Ovary (tissue), 9 donors: ENCODE data around the gene SFXN1. TPM values are rescaled to one million over a fixed set of nuclear protein-coding genes. Genes with fewer than 3 reads are reported as not detected.

Experiments
- DNase-seq, 5 donors: peaks; one replicate each; pipeline ENCODE4 v3.0.0-alpha.2; 2019 to 2020
- H3K27ac ChIP-seq, 2 donors: fragments of 200-600 bp; one replicate each; pipeline versions ENCODE4 v1.5.1 to v1.8.0; 2019 to 2022
- H3K27me3 ChIP-seq: fragments of 200-600 bp; one replicate; pipeline ENCODE4 v1.8.0; 2022
- H3K36me3 ChIP-seq: fragments of 200-600 bp; sonication (generic); one replicate; pipeline ENCODE4 v1.5.1; 2019
- H3K4me1 ChIP-seq: one replicate; pipeline ENCODE4 v1.8.1; 2013; ENCODE audit warnings: mild to moderate bottlenecking, moderate library complexity; ENCODE audit not compliant: insufficient read depth
- H3K4me3 ChIP-seq: fragments of 200-600 bp; sonication (generic); one replicate; pipeline ENCODE4 v1.5.1; 2017
- H3K9me3 ChIP-seq, 2 donors: fragments of 200-600 bp in 1 of 2; sonication (generic) in 1 of 2; one replicate each; pipeline versions ENCODE4 v1.5.1 to v1.8.1; 2013 to 2019; ENCODE audit warnings: mild to moderate bottlenecking in 1 of 2, moderate library complexity in 1 of 2
- EP300 ChIP-seq: sonication (generic); formaldehyde crosslinking; IDR thresholded peaks from one replicate; pipeline ENCODE4 v1.6.1; 2017; ENCODE audit warnings: antibody characterized with exemption
- POLR2A ChIP-seq: fragments of 450-650 bp; IDR thresholded peaks from one replicate; pipeline ENCODE4 v1.6.1; 2017; ENCODE audit warnings: antibody characterized with exemption, mild to moderate bottlenecking, moderate library complexity
- whole genome bisulfite sequencing, 3 donors: extraction: QIAGEN DNeasy Blood & Tissue Kit in 1 of 3; methylation state at CpG; one replicate each; pipeline versions ENCODE4 v1.1.5 to v1.1.7; 2013 to 2017; 5-methylcytosine and 5-hydroxymethylcytosine counted together
- intact Hi-C, 4 donors: fragments of 100-400 bp; cut with DNase I; formaldehyde crosslinking; loops; one replicate each; pipeline versions ENCODE4 v1.11.0 to v1.15.1; 2022 to 2023
- polyA plus RNA-seq, 2 donors: library from polyadenylated mRNA; stranded (reverse); fragments of 200-250 nt in 1 of 2; fragments of 350-450 nt in 1 of 2; fragmentation: Illumina TruSeq in 1 of 2; extraction: RNeasy Lipid Tissue Mini Kit (QIAGEN cat#74804) in 1 of 2; gene quantifications; one replicate each; pipeline ENCODE4 v1.2.3, GENCODE V29; 2013 to 2014
- total RNA-seq, 7 donors: library from RNA; depleted of rRNA in 2 of 7; stranded (reverse); fragments of >200 nt in 2 of 7; fragmentation: NEBNext Ultra II Directional in 3 of 7; extraction: Animal tissue kit (Norgen Biotek cat#: 25700) in 3 of 7; gene quantifications; one replicate each; pipeline versions ENCODE4 v1.1.0 to v1.2.4, GENCODE V29; 2016 to 2023
- TF ChIP-seq, protein P1 (sequence below), 3 donors: fragments of 450-650 bp in 2 of 3; fragments of 200-600 bp in 1 of 3; IDR thresholded peaks; one replicate each; pipeline versions ENCODE4 v1.5.1 to v1.8.0; 2016 to 2022; ENCODE audit warnings: antibody characterized with exemption in 3 of 3, mild to moderate bottlenecking in 1 of 3
- donor health status: DM: no; HTN: no; CAD: no; lungs with moderate emphysema.
- donor health status: DM: no; HTN: no; CAD: no.
- donor health status: Bipolar disorder and iron deficiency.
- donor health status: DM: yes; HTN: yes; CAD: no.
- donor health status: DM: no; HTN: no; CAD: no.
- donor health status: DM: yes; HTN: yes; CAD: no.

SFXN1 gene
- total and polyA plus RNA-seq, 9 donors = 9.6 to 50.6 (median 31.4) TPM

DNA sequence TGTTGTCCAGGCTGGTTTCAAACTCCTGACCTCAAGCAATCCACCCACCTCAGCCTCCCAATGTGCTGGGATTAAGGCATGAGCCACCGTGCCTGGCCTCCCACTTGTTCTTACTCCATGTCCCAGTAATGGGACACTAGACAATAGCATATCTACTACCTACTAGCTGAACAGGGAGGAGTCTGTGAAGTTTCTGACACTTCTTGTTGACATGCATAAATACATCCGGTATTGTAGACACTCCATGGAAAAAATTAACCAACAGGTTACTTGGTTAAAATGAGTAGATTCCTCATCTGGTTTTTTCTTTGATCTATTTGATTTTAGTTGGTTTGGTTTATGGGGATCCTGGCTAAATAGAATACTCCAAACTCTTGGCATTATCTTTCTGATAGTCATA is 88.3 kb downstream of the SFXN1 start:
- DNase-seq = no peak
- Histone ChIP-seq H3K27me3 (no peaks in the 10 kb centered on the region), H3K27ac (no peak overlapping the region), H3K9me3 (no peaks in the 10 kb centered on the region), H3K36me3 (no peaks in the 10 kb centered on the region), H3K4me3 (no peak overlapping the region), H3K4me1 (no peaks in the 10 kb centered on the region)
- 86 to 91% (median 86%) methylated on average over 2 of the region's 2 CpGs for WGBS, 3 donors
- intact Hi-C loops = no loop called here
- no peak for TF ChIP-seq POLR2A
- TF ChIP-seq EP300 = no peak
- TF ChIP-seq, protein P1, sequence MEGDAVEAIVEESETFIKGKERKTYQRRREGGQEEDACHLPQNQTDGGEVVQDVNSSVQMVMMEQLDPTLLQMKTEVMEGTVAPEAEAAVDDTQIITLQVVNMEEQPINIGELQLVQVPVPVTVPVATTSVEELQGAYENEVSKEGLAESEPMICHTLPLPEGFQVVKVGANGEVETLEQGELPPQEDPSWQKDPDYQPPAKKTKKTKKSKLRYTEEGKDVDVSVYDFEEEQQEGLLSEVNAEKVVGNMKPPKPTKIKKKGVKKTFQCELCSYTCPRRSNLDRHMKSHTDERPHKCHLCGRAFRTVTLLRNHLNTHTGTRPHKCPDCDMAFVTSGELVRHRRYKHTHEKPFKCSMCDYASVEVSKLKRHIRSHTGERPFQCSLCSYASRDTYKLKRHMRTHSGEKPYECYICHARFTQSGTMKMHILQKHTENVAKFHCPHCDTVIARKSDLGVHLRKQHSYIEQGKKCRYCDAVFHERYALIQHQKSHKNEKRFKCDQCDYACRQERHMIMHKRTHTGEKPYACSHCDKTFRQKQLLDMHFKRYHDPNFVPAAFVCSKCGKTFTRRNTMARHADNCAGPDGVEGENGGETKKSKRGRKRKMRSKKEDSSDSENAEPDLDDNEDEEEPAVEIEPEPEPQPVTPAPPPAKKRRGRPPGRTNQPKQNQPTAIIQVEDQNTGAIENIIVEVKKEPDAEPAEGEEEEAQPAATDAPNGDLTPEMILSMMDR (IDR thresholded peaks at IDR 0.05) = no peak

DNA sequence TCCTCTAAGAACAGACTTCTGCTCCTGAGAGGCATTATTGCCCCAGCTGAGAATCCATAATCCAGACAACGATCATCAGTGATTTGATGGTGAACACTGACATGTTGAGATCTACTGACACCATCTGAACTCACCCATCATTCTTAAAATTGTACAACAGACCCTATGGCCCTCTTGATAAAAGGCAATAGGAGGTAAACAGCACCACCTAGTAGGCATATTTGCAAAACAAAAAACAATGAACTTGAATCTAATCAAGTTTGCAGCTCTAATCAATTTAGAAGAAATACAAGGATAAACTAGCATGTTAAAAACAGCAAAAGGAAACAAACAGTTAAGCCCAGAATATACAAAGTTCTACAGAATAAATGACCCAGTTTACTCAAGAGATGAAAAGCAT is 89.6 kb downstream of the SFXN1 start:
- WGBS, 3 donors = 65 to 83% (median 76%) methylated on average over 1 of the region's 1 CpG
- intact Hi-C loops = no loop called here
- no peak for TF ChIP-seq POLR2A
- TF ChIP-seq EP300 = no peak
- TF ChIP-seq, protein P1 (IDR thresholded peaks at IDR 0.05) = no peak

DNA sequence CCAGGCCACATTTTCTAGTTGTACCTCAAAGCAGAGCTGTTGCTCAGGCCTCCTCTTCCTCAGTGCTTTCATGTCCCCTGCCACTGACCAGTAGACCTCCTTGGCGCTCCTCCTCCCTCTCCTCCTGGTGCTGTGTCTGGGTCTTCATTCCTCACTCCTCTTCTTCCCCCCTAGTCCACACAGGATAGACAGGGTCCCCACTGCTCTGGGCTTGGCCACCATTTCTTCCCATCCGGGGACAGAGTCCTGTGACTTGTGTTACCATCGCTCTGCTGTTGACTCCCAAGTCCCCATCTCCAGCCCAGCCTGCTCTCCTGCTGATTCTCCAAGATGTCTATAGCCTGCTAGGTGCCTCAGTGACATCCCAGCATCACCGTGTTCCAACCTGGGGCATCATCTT is 91.3 kb downstream of the SFXN1 start:
- no peak for DNase-seq
- no peak overlapping the region for H3K4me3 ChIP-seq
- H3K4me1 ChIP-seq = no peaks in the 10 kb centered on the region
- intact Hi-C loops = no loop called here
- H3K36me3 ChIP-seq = no peaks in the 10 kb centered on the region
- 88 to 94% (median 91%) methylated on average over 4 of the region's 4 CpGs for WGBS, 3 donors
- no peak overlapping the region for H3K27ac ChIP-seq
- H3K27me3 ChIP-seq = no peaks in the 10 kb centered on the region
- TF ChIP-seq, protein P1 (IDR thresholded peaks at IDR 0.05) = no peak
- TF ChIP-seq POLR2A (no peak), EP300 (no peak)
- H3K9me3 ChIP-seq = peaks cover 0 to 3% of the 10 kb centered on the region in 2 donors

More for the DNA sequence above, 89.6 kb downstream of the SFXN1 start:
- no peaks in the 10 kb centered on the region for H3K27me3 ChIP-seq
- no peak for DNase-seq
- H3K9me3 ChIP-seq = no peaks in the 10 kb centered on the region
- H3K36me3 ChIP-seq = no peaks in the 10 kb centered on the region
- no peak overlapping the region for H3K27ac ChIP-seq
- no peaks in the 10 kb centered on the region for H3K4me1 ChIP-seq
- no peak overlapping the region for H3K4me3 ChIP-seq

DNA sequence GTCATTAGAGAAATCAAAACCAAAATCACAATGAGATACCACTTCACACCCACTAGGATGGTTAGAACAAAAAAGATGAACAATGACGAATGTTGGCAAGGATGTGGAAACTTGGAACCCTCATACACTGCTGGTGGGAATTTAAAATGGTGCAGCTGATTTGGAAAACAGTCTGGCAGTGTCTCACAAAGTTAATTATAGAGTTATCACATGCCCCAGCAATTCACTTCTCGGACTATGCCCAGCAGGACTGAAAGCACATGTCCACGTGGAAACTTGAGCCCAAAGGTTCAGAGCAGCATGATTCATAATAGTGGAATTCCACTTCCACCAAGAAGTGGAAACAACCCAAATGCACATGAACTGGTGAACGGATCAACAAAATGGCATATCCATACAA is 94.5 kb downstream of the SFXN1 start:
- H3K27me3 ChIP-seq = no peaks in the 10 kb centered on the region
- no peaks in the 10 kb centered on the region for H3K36me3 ChIP-seq
- TF ChIP-seq EP300 = no peak
- TF ChIP-seq, protein P1 (IDR thresholded peaks at IDR 0.05) = no peak
- no peak for TF ChIP-seq POLR2A
- no peaks in the 10 kb centered on the region for H3K4me1 ChIP-seq
- no peak for DNase-seq
- no peak overlapping the region for H3K27ac ChIP-seq
- WGBS, 3 donors = 63 to 66% (median 66%) methylated on average over 4 of the region's 4 CpGs
- H3K4me3 ChIP-seq = no peak overlapping the region
- peaks cover 0 to 3% of the 10 kb centered on the region in 2 donors for H3K9me3 ChIP-seq
- intact Hi-C loops = no loop called here
